Fibroblast of skin of right biceps (primary cell): ENCODE measurements around the gene ALG13.
A peak's percentile ranks its signal among the peaks of the same experiment; 100 is the strongest.
"Not testable (repeated sequence)": the region's sequence is repeated elsewhere in the genome, so short reads cannot be mapped to it uniquely, and the experiment has no call there.

Experiments used
- DNase-seq: peaks from one replicate; pipeline ENCODE4 v3.0.0-alpha.2; 2013

ALG13 gene

DNA sequence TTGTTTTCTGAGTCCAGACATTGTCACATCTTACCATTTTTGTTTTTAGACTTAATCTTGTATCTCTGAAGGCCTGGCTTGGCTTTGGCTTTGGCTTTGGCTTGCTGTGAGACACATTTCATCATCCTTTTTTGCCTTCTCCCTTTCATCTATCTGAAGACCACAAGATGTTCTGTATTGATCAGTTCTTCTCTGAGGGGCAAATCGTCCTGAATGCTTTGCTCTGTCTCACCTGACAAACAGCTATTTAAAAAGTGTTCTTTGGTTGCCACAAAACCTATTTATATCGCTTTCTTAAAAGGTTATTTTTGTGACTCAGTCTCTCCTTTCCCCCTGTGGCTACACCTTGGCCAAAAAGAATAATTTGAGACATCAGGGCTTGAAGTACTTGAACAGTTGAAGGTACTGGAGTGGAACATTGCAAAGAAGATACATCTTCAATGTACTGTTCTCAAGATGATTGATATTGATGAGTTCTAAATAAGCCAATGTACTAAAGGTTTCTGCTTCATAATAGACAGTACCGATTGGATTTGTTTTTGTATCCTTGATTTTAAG lies 80.7 kb downstream of the ALG13 start:
- no peak for DNase-seq

- peak; percentile 32 for DNase-seq
Measured at GRCh38 chrX:111778591-111778990, 97.6 kb downstream of the ALG13 start.

DNA sequence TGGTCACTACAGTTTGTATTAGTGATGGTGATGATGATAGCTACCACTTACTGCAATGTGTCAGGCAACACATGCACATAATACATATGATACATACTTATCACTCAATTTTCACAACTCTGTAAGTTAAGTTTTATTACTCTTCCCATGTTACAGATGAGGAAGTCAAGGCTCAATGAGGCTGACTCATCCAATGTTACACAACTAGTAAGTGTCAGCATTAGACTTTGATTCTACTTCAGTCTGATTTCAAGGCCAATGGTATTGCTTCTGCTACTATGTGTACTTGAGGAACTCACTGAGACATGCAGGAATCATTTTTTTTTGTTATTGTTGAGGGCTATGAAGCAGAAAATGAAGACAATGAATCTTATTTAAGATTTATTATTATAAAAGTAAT lies 98.6 kb downstream of the ALG13 start:
- no peak for DNase-seq

DNA sequence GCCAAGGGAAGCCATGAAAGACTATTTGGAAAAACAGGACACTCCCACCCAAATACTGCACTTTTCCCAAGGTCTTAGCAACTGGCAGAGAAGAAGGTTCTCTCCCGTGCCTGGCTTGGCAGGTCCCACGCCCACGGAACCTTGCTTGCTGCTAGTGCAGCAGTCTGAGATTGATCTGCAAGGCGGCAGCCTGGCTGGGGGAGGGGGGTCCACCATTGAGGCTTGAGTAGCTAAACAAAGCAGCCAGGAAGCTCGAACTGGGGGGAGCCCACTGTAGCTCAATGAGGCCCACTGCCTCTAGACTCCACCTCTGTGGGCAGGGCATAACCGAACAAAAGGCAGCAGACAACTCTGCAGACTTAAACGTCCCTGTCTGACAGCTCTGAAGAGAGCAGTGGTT lies 103.7 kb downstream of the ALG13 start:
- no peak for DNase-seq

DNA sequence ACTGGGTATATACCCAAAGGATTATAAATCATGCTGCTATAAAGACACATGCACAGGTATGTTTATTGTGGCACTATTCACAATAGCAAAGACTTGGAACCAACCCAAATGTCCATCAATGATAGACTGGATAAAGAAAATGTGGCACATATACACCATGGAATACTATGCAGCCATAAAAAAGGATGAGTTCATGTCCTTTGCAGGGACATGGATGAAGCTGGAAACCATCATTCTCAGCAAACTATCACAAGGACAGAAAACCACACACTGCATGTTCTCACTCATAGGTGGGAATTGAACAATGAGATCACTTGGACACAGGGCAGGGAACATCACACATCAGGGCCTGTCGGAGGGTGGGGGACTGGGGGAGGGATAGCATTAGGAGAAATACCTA lies 109.1 kb downstream of the ALG13 start:
- not testable (repeated sequence) for DNase-seq
